Peyer's patch (tissue), 4 donors: Measurements from ENCODE around the gene WNT9B.

Experiments used
- CTCF ChIP-seq, 6 experiments: fragments of 450-650 bp in 4 of 6; fragments of 200-600 bp in 2 of 6; sonication (generic) in 1 of 6; IDR thresholded peaks; one replicate each; pipeline ENCODE4 v1.5.1; 2017 to 2019; ENCODE audit warnings: antibody characterized with exemption in 6 of 6, mild to moderate bottlenecking in 3 of 6, moderate library complexity in 1 of 6
- POLR2A ChIP-seq, 2 donors: fragments of 450-650 bp; IDR thresholded peaks; one replicate each; pipeline ENCODE4 v1.5.1; 2017; ENCODE audit warnings: antibody characterized with exemption in 2 of 2, mild to moderate bottlenecking in 2 of 2, moderate library complexity in 2 of 2

- TF ChIP-seq CTCF (IDR thresholded peaks at IDR 0.05) (no peak), POLR2A (IDR thresholded peaks at IDR 0.05) (no peak)
Observed at GRCh38 chr17:46908068-46908737, 56.8 kb downstream of the WNT9B start.
